LNCaP clone FGC (cell line): ENCODE data around the gene GPR37L1.
"Not testable (repeated sequence)": the region's sequence is repeated elsewhere in the genome, so short reads cannot be mapped to it uniquely, and the experiment has no call there.

ENCODE experiments used
- DNase-seq: peaks from one replicate; pipeline ENCODE4 v3.0.0-alpha.2; 2011; ENCODE audit warnings: low read depth
- H3K4me3 ChIP-seq: 2 replicates; pipeline ENCODE4 v1.5.1; 2011; ENCODE audit warnings: mild to moderate bottlenecking, low read depth, low read length, control low read depth
- TF ChIP-seq, protein P1 (sequence below): IDR thresholded peaks from 2 replicates; pipeline ENCODE4 v1.5.1; 2012; ENCODE audit warnings: mild to moderate bottlenecking; ENCODE audit not compliant: control insufficient read depth, insufficient read depth; ENCODE audit errors: extremely low read depth

The GPR37L1 gene

GRCh38 chr1:202170726-202171125, 48.0 kb downstream of the GPR37L1 start:
- DNase-seq, result no peak
- TF ChIP-seq, protein P1, sequence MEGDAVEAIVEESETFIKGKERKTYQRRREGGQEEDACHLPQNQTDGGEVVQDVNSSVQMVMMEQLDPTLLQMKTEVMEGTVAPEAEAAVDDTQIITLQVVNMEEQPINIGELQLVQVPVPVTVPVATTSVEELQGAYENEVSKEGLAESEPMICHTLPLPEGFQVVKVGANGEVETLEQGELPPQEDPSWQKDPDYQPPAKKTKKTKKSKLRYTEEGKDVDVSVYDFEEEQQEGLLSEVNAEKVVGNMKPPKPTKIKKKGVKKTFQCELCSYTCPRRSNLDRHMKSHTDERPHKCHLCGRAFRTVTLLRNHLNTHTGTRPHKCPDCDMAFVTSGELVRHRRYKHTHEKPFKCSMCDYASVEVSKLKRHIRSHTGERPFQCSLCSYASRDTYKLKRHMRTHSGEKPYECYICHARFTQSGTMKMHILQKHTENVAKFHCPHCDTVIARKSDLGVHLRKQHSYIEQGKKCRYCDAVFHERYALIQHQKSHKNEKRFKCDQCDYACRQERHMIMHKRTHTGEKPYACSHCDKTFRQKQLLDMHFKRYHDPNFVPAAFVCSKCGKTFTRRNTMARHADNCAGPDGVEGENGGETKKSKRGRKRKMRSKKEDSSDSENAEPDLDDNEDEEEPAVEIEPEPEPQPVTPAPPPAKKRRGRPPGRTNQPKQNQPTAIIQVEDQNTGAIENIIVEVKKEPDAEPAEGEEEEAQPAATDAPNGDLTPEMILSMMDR, result no peak
- no peak overlapping the region for H3K4me3 ChIP-seq

- TF ChIP-seq, protein P1, result no peak
- DNase-seq, result no peak
- no peak overlapping the region for H3K4me3 ChIP-seq
Observed at GRCh38 chr1:202171292-202172014, 48.7 kb downstream of the GPR37L1 start.

DNA sequence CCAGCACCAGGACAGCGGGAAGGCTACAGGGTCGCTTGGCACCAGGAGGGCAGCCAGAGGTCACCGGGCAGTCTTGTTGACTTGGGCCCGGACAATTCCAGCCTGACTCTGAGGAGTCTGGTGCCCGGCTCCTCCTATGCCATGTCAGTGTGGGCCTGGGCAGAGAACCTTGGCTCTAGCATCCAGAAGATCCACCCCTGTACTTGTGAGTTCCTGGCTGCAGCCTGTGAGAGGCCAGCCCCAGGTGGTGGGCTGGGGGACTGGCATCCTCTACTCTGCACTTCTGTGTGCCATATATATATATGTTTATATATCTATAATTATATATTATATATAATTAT, 49.3 kb downstream of the GPR37L1 start:
- TF ChIP-seq, protein P1, result no peak
- H3K4me3 ChIP-seq, result no peak overlapping the region
- no peak for DNase-seq

DNA sequence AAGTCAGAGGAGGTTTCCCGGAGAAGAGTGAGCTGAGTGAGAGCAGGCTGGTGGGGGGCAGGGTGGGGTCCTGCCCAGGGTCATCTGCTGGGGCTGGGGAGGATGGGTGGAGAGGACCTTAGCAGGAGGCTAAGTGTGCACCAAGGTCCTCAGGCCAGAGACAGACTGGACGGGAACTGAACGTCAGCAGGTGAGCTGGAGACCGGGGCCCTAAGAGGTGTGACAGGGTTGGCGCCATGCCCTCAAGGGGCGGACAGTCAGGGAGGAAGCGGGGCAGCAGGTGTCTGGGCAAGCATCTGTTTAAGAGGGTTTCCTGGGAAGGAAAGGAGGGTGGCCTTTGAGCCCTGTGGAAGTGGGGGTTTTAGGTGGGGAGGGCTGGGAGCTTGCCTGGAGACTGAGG, 51.3 kb downstream of the GPR37L1 start:
- TF ChIP-seq, protein P1, result no peak
- DNase-seq, result no peak
- H3K4me3 ChIP-seq, result no peak overlapping the region

DNA sequence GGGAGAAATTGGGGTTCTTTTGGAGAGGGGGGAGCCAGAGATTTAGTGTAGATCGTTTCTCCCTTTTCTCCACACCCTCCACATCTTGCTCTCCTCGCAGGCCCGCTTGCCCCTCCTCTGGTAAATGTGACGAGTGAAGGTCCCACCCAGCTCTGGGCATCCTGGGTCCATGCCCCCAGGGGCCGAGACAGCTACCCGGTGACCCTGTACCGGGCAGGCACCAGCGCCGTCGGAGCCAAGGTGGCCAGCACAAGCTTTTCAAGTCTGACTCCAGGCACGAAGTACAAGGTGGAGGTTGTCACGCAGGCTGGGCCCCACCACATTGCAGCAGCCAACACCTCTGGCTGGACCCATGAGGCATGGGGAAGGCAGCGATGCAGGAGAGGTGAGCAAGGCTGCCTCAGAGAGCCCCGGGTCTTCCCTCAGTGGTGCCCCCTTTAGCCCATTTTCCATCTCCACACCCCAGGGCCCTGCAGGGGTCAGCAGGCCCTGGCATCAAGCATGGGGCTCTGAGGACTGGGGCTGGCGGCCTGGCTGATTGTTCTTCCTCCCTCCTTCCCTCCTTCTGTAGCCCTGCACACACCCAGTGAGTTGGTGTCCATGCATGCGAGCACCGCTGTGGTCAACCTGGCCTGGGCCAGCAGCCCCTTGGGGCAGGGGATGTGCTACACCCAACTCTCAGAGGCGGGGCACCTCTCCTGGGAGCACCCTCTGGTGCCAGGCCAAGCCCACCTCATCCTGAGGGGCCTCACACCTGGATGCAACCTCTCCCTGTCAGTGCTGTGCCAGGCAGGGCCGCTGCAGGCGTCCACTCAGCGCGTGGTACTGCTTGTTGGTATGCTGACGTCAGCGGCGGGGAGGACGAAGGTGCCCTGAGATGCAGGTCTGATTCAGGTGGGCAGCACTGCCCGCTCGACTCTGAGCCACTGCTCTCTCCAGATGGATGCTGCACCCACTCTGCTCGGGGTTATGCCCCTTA, 54.5 kb downstream of the GPR37L1 start:
- no peak for DNase-seq
- no peak overlapping the region for H3K4me3 ChIP-seq
- TF ChIP-seq, protein P1, result no peak

- TF ChIP-seq, protein P1, result no peak
- no peak for DNase-seq
- H3K4me3 ChIP-seq, result no peak overlapping the region
Observed at GRCh38 chr1:202179828-202180750, 57.4 kb downstream of the GPR37L1 start.

- DNase-seq, H3K4me3 ChIP-seq: not testable (repeated sequence)
Observed at GRCh38 chr1:202180751-202181139, 58.0 kb downstream of the GPR37L1 start.
